GM20431 (cell line): ENCODE measurements around the gene HOXB1.
"Not testable (repeated sequence)": the region's sequence is repeated elsewhere in the genome, so short reads cannot be mapped to it uniquely, and the experiment has no call there.

ENCODE experiments used
- in situ Hi-C: fragments of 300-500 bp; cut with MseI, MboI; formaldehyde crosslinking; loops from one replicate; pipeline ENCODE4 v1.15.0; 2020; ENCODE audit warnings: low sequenced_read_pairs; ENCODE audit not compliant: unreplicated experiment

HOXB1 gene

GRCh38 chr17:48500435-48501426 is 30.1 kb downstream of the HOXB1 start:
- in situ Hi-C loops: no loop called here

GRCh38 chr17:48499735-48500434 is 30.9 kb downstream of the HOXB1 start:
- in situ Hi-C loops: no loop called here

DNA sequence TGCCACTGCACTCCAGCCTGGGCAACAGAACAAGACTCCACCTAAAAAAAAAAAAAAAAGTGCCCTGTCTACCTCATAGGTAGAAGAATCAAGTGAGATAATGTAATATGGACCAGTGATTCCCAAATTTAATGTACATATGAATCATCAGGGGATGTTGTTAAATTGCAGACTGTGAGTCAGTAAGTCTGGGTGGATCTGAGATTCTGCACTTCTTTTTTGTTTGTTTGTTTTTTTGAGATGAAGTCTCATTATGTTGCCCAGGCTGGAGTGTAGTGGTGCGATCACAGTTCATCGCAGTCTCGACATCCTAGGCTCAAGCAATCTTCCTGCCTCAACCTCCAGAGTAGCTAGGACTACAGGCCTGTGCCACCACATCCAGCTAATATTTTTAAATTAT is 31.6 kb downstream of the HOXB1 start:
- in situ Hi-C loops: no loop called here

GRCh38 chr17:48498164-48498850 is 32.5 kb downstream of the HOXB1 start:
- in situ Hi-C loops: no loop called here

DNA sequence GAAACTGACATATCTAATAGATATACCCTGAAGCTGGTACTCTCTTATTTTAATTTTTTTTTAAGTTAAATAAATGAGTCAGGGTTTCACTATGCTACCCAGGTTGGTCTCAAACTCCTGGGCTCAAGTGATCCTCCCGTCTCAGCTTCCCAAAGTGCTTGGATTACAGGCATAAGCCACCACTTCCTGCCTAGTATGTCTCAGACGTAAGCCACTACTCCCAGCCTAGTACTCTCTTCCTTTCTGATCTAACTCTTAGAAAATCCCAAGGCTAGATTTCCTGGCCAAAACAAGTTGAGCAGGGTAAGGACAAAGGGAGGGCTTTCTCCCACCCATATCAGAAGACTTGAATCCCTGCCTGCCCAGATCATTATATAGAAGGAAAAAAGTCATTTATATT is 33.7 kb downstream of the HOXB1 start:
- in situ Hi-C loops: no loop called here

- in situ Hi-C loops: no loop called here
These were observed 36.5 kb downstream of the HOXB1 start for GRCh38 chr17:48494335-48494734.

DNA sequence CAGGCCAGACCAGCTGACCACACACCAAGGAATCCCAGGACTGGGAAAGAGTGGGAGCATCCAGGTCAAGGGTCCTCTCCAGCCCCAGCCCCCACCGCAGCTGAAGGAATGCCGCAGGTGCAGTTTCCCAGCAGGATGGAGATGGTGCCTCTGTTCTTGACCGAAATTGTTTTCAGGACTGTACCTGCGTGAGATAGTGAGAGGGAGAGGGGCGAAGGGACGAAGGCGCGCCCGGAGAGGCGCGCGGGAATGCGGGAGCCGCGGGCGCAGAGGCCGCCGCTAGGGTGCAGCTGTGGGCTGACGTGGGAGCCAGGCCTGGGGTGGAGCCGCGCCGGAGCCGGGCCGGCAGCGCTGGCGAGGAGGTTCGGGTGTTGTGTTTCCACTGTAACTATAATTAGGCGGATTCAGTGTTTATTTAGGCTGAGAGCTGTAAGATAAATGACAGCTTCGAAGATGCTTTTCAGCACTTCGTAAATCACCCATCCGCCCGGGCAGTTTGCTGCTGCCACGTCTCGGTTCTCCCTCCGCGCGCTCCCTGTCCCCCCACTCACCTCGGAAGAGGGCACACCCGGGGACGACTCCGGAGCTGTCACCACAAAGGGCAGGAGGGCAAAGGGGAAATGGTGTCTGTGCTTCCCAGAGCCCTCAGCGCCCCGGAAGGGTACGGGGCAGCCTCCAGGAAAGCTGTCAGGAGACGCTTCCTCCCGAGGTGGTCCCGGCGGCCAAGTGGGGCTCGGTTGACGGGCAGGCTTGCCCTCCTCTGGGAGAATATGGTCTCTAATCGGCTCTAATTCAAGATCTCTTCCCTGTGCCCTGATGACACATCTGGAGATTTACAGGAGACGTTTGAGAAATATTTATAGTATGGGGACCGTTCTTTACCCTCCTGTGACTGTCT is 38.2 kb downstream of the HOXB1 start:
- in situ Hi-C loops: no loop called here

GRCh38 chr17:48491527-48492273 is 39.1 kb downstream of the HOXB1 start:
- in situ Hi-C loops: no loop called here

DNA sequence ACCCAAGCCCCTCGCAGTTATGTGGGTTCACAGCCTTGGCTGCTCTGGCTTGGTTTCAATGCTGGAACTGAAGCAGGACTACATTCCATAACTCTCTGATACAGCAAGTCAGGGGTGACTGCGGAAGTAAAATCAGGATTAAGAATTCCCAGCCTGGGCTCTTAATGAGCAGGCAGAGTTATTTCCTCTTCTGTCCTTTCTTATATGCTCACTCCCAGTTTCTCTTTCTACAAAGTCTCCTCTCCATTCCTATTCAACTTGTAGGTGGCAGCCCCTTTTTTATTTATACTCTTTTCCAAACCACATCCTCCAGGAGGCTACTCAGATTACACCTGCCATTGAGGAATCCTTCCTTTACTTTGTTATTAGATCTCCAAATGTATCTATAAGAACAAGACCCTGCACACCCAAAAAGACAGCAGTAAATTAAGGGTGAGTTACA is 40.3 kb downstream of the HOXB1 start:
- in situ Hi-C loops: no loop called here

- in situ Hi-C loops: no loop called here
These were observed 41.0 kb downstream of the HOXB1 start for GRCh38 chr17:48489781-48490180.

DNA sequence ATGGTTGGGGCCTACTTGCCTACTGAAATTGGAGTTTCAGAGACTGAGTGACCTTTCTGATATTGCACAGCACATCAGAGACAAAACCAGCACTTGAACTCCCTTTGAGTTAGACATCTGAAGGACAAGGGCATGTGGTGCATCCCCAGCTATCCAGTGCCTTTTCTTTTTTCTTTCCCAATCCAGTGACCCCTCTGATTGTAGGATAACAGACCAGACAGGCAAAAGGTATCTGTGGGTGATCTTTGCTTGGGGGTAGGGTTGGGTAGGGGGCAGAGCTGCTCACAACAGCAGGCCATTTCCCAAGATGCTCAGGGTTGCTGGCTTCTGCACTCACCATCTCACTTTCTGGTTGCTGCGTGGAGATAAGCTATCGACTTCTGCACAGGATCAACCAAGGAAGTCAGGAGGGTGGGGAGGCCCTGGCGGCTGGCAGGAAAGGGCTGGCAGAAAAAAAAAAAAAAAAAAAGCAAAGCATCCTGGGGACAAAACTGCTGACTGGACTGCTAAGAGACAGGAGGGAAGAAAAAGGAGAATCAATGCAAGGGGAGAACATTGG is 42.2 kb downstream of the HOXB1 start:
- in situ Hi-C loops: no loop called here

DNA sequence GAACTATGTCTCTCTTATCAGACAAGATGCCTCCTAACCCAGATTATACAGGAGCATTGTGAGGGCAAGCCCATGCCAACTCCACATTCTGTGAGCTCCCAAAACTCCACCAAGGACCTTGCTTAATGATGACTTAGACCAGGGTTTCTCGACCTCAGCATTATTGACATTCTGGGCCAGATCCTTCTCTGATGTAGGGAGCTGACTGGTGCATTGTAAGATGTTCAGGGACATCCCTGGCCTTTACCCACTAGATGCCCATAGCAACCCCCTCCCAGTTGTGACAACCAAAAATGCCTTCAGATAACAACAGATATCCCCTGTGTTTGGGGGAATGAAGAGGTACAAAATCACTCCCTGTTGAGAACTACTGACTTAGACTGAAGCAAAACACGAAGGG is 43.6 kb downstream of the HOXB1 start:
- in situ Hi-C loops: no loop called here

- in situ Hi-C loops: no loop called here
These were observed 44.3 kb downstream of the HOXB1 start for GRCh38 chr17:48486557-48486956.

GRCh38 chr17:48484850-48485249 is 46.0 kb downstream of the HOXB1 start:
- in situ Hi-C loops: no loop called here

DNA sequence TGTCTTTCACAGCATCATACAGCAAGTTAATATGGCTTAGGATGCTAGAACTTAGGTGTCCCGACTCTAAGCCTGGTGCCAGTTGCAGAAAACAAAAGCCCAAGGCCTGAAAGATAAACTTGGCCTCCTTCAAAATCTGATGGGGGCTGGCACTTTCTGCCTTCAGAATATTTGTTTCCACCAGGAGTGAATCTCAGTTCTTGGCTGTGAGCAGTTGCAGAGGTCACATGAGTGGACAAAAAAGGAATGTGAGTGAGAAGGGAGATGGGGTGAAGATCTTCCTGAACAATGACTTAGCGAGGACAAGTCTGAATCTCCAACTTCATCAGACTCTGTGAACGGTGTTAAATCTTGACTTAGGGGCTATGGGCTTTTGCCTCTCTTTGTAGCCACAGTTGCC is 46.6 kb downstream of the HOXB1 start:
- in situ Hi-C loops: no loop called here

DNA sequence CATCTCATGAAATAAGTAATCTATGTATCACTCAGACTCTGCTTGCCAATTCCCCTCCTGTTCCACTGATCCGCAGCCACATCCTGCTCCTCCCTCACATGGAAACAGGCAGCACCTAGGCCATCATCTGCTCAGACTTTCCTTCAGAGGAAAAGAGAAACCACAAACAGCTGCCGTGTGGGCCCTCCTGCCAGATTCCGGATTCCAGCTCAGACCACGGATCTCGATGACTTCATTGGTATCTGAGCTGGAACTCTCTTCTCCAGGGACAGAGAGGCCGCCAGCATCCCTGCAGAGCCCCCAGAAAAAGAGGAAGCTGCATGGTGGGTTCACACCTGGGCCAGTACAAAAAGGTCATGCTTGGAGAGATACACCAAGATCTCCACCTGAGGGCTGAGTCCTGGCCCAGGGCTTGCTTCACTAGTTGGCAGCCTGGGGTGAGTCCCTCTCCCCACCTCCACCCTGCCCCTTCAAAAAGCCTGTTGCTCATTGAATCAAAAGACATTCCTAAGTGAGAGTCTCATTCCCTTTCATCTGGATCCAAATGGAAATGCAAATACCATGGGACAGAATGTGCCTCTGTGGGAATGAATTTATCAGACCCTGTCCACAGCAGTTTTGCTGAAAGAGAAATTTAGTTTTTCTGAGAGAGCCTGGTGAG is 47.2 kb downstream of the HOXB1 start:
- in situ Hi-C loops: no loop called here

GRCh38 chr17:48483004-48483403 is 47.8 kb downstream of the HOXB1 start:
- in situ Hi-C loops: no loop called here

- in situ Hi-C loops: not testable (repeated sequence)
These were observed 48.5 kb downstream of the HOXB1 start for GRCh38 chr17:48482301-48482700.
